SK-N-MC (cell line): ENCODE data around the gene B9D1.

ENCODE experiments used
- EZH2 ChIP-seq: fragments of 200-600 bp; sonication (generic); IDR thresholded peaks from one replicate; pipeline ENCODE4 v1.6.1; 2017; ENCODE audit warnings: antibody characterized with exemption
- FOXP2 ChIP-seq: optimal IDR thresholded peaks from 2 replicates; pipeline ENCODE3; 2011; ENCODE audit warnings: mild to moderate bottlenecking, moderate library complexity; ENCODE audit not compliant: insufficient read depth; ENCODE audit errors: extremely low read length, control extremely low read depth
- POLR2AphosphoS5 ChIP-seq: IDR thresholded peaks from 2 replicates; pipeline ENCODE4 v1.6.1; 2012; ENCODE audit warnings: mild to moderate bottlenecking, low read depth, low read length, borderline replicate concordance

DNA sequence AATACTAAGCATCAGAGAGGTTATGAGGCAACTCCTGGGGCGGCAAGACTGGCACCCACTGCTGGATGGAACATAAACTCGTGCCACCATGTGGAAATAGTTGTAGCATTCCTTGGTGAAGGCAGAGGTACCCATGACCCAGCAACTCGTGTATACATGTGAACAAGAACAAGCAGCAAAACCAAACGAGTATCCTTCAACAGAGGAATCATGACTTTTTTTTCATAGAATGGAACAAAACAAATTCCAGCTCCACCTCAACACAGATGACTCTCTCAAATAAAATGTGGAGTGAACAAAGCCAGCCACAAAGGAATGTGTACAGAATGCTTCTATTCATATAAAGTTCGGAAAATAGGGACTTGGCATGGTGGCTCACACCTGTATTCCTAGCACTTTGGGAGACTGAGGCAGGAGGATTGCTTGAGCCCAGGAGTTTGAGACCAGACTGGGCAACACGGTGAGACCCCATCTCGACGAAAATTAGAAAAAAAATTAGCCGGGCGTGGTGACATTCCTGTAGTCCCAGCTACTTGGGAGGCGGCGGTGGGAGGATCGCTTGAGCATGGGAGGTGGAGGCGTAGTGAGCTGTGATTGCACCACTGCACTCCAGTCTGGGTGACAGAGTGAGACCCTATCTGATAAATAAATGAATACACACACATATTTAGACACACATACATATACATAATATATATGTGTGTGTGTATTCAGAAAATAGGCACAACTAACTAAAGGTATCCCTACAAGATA is 35.3 kb downstream of the B9D1 start:
- no peak for TF ChIP-seq EZH2
- TF ChIP-seq POLR2AphosphoS5, result no peak
- no peak for TF ChIP-seq FOXP2
